ENCODE results near the gene CCDC148. TPM values are rescaled to one million over a fixed set of nuclear protein-coding genes. Genes with fewer than 3 reads are reported as not detected.

The CCDC148 gene
- total RNA-seq, 2 experiments from 2014 or later, result not detected

DNA sequence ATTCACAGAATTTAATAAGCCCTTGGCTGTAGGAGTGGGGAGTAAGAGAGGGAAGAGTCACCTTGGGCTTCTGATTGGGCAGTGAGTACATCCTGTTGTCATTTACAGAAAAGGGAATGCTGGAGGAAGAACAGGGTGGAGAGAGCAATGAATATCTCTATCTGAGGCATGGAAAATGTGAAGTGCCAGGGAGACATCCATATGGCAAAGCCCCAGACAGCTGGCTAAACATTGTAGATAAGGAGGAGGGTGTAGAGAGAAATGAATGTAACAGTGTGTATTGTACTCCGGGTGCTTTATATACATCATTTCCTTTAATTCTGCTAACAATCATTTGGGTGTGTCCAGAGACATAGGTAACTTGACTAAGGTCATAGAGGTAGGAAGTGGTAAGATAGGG is 251.3 kb downstream of the CCDC148 start:
- DNase-seq (no peak), ATAC-seq (no peak)
- TF ChIP-seq, protein P1, sequence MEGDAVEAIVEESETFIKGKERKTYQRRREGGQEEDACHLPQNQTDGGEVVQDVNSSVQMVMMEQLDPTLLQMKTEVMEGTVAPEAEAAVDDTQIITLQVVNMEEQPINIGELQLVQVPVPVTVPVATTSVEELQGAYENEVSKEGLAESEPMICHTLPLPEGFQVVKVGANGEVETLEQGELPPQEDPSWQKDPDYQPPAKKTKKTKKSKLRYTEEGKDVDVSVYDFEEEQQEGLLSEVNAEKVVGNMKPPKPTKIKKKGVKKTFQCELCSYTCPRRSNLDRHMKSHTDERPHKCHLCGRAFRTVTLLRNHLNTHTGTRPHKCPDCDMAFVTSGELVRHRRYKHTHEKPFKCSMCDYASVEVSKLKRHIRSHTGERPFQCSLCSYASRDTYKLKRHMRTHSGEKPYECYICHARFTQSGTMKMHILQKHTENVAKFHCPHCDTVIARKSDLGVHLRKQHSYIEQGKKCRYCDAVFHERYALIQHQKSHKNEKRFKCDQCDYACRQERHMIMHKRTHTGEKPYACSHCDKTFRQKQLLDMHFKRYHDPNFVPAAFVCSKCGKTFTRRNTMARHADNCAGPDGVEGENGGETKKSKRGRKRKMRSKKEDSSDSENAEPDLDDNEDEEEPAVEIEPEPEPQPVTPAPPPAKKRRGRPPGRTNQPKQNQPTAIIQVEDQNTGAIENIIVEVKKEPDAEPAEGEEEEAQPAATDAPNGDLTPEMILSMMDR (IDR thresholded peaks at IDR 0.05), result no peak
- Mint-ChIP-seq H3K4me1 (ENCODE audit: low read depth) (no peaks in the 10 kb centered on the region), H3K9me3 (no peaks in the 10 kb centered on the region), H3K27ac (no peak overlapping the region), H3K36me3 (ENCODE audit: low read depth) (no peaks in the 10 kb centered on the region), H3K4me3 (no peak overlapping the region), H3K27me3 (peaks cover 14% of the 10 kb centered on the region)
- ChIA-PET POLR2A (no interaction called here), CTCF (interaction anchor here (1.1 kb wide), 1 partner anchor 13 kb away, joined by 4 read pairs; no protein-coding TSS in a partner anchor)
- intact Hi-C loops (cut with micrococcal nuclease), result no loop called here

DNA sequence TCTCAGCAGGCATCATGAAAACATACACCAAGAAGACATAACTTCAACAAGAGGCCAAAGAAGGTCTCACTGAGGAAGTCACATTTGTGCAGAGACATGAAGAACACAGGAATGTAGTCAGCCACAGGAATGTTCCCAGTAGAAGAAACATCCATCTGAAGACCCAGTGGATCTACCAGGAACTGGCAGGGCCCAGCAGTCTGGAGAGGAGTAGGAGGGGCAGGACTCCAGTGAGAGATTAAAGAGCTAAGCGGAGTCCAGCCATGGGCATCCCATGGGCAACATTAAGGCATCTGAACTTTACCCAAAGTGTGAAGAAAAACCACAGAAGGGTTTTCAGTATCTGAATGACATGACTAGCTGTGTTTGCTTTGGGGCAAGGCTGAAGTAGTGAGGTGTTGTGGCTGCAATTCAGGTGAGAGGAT is 251.8 kb downstream of the CCDC148 start:
- no peak overlapping the region for H3K27ac Mint-ChIP-seq
- ChIA-PET CTCF (interaction anchor here (1.1 kb wide), 1 partner anchor 13 kb away, joined by 4 read pairs; no protein-coding TSS in a partner anchor), POLR2A (no interaction called here)
- H3K9me3 Mint-ChIP-seq, result no peaks in the 10 kb centered on the region
- H3K27me3 Mint-ChIP-seq, result peaks cover 18% of the 10 kb centered on the region
- no peak for ATAC-seq
- no peak for DNase-seq
- no peaks in the 10 kb centered on the region for H3K4me1 Mint-ChIP-seq (ENCODE audit: low read depth)
- no peak overlapping the region for H3K4me3 Mint-ChIP-seq
- TF ChIP-seq, protein P1 (IDR thresholded peaks at IDR 0.05), result no peak
- no peaks in the 10 kb centered on the region for H3K36me3 Mint-ChIP-seq (ENCODE audit: low read depth)
- intact Hi-C loops (cut with micrococcal nuclease), result no loop called here

DNA sequence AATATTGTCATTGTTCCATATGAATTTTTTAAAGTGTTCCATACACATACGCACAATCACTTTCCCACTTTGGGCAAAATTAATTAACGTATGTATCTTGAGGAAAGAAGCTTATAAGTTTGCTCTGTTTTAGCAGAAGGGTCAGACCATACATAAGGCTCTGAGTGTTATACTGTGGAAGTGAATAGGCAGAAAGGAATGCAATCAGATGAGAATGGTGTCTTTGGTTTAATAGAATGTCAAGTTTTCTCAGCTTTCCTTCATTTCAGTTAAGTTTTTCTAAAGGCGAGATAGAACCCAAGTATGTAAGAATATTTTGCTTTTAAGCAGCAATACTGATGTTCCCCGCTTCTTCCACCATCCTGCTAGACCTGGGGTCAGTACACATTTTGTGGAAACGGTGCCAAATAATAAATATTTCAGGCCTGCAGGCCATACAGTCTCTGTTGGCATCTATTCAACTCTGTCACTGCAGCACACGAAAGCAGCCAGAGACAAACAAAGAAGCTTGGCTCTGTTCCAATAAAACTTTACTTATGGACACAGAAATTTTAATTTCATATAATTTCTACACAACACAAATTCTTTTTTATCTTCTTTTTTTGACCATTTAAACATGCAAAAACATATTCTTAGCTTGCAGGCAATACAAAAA is 254.3 kb downstream of the CCDC148 start:
- H3K4me1 Mint-ChIP-seq (ENCODE audit: low read depth), result no peaks in the 10 kb centered on the region
- TF ChIP-seq, protein P1 (IDR thresholded peaks at IDR 0.05), result no peak
- DNase-seq, result no peak
- H3K9me3 Mint-ChIP-seq, result no peaks in the 10 kb centered on the region
- H3K36me3 Mint-ChIP-seq (ENCODE audit: low read depth), result no peaks in the 10 kb centered on the region
- H3K27ac Mint-ChIP-seq, result no peak overlapping the region
- H3K4me3 Mint-ChIP-seq, result no peak overlapping the region
- CTCF ChIA-PET, result no interaction called here
- ATAC-seq, result no peak
- intact Hi-C loops (cut with micrococcal nuclease), result no loop called here
- H3K27me3 Mint-ChIP-seq, result peaks cover 24% of the 10 kb centered on the region
- POLR2A ChIA-PET, result no interaction called here

DNA sequence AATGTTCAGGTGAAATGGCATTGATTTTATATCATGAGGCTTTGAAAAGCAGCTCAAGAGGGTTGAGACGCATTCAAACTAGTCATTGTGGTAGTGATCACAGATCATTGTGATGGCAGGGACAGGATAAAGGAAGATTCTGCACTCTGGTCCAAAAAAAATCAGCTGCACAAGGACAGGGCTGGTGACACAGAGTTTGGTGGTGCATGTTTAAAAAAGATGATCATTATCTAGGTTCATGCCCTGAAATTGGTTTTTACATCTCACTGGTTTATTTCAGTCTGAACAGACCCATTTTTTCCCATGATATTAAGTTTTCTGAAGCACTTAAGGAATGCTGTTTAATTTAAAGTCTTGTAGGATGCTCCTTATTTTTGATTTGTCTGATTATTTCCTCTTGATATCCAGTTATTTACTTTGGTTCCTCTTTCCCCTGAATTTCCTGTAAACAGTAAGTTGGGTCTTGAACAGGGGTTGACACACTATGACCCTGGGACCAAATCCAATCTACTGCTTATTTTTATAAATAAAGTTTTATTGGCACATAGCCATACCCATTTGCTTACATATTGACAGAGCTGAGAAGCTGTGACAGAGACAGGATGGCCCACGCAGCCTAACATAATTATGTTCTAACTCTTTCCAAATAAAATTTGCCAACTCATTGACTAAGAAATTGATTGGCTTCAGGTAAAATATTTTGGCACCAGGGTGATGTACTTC is 256.5 kb downstream of the CCDC148 start:
- TF ChIP-seq, protein P1 (IDR thresholded peaks at IDR 0.05), result no peak
- H3K27me3 Mint-ChIP-seq, result peaks cover 40% of the 10 kb centered on the region
- H3K4me1 Mint-ChIP-seq (ENCODE audit: low read depth), result no peaks in the 10 kb centered on the region
- ChIA-PET POLR2A (no interaction called here), CTCF (no interaction called here)
- ATAC-seq (no peak), DNase-seq (no peak)
- H3K4me3 Mint-ChIP-seq, result no peak overlapping the region
- intact Hi-C loops (cut with micrococcal nuclease), result no loop called here
- H3K27ac Mint-ChIP-seq, result no peak overlapping the region
- H3K9me3 Mint-ChIP-seq, result no peaks in the 10 kb centered on the region
- no peaks in the 10 kb centered on the region for H3K36me3 Mint-ChIP-seq (ENCODE audit: low read depth)

DNA sequence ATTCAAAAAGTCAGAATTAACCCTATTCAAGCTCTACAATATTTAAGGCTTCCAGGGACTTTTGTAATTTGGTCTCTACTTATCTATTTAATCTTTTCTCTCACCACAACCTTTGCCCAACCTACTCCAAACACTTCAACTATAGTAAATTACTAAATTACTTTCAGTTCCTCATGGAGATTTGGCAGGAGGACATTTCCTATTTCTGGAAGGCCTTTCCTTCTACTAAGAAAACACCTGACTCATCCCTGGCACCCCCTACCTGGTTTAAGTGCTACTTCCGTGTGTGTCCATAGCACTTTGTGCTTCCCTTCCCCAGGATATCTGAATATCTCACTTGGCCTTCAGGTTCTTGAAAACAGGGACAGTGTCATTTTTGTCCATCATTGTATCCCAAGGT is 258.6 kb downstream of the CCDC148 start:
- no peak for ATAC-seq
- POLR2A ChIA-PET, result no interaction called here
- TF ChIP-seq, protein P1 (IDR thresholded peaks at IDR 0.05), result no peak
- no peak for DNase-seq
- Mint-ChIP-seq H3K27ac (no peak overlapping the region), H3K27me3 (peaks cover 43% of the 10 kb centered on the region), H3K9me3 (no peaks in the 10 kb centered on the region), H3K36me3 (ENCODE audit: low read depth) (no peaks in the 10 kb centered on the region), H3K4me1 (ENCODE audit: low read depth) (peaks cover 5% of the 10 kb centered on the region), H3K4me3 (no peak overlapping the region)
- intact Hi-C loops (cut with micrococcal nuclease), result no loop called here
- CTCF ChIA-PET, result no interaction called here

Data from activated CD8-positive, alpha-beta T cell treated with anti-CD3 and anti-CD28 coated beads for 36 hours (primary cell).